A204.1 (cell line): ENCODE measurements around the gene EMB.
"Not testable (repeated sequence)": the region's sequence is repeated elsewhere in the genome, so short reads cannot be mapped to it uniquely, and the experiment has no call there.

Experiments
- FAIRE-seq: peaks from 2 replicates; lab custom pipeline; 2012; peaks lifted over from hg19 to GRCh38; lab: Jason Lieb, UNC

The EMB gene, protein sequence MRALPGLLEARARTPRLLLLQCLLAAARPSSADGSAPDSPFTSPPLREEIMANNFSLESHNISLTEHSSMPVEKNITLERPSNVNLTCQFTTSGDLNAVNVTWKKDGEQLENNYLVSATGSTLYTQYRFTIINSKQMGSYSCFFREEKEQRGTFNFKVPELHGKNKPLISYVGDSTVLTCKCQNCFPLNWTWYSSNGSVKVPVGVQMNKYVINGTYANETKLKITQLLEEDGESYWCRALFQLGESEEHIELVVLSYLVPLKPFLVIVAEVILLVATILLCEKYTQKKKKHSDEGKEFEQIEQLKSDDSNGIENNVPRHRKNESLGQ

DNA sequence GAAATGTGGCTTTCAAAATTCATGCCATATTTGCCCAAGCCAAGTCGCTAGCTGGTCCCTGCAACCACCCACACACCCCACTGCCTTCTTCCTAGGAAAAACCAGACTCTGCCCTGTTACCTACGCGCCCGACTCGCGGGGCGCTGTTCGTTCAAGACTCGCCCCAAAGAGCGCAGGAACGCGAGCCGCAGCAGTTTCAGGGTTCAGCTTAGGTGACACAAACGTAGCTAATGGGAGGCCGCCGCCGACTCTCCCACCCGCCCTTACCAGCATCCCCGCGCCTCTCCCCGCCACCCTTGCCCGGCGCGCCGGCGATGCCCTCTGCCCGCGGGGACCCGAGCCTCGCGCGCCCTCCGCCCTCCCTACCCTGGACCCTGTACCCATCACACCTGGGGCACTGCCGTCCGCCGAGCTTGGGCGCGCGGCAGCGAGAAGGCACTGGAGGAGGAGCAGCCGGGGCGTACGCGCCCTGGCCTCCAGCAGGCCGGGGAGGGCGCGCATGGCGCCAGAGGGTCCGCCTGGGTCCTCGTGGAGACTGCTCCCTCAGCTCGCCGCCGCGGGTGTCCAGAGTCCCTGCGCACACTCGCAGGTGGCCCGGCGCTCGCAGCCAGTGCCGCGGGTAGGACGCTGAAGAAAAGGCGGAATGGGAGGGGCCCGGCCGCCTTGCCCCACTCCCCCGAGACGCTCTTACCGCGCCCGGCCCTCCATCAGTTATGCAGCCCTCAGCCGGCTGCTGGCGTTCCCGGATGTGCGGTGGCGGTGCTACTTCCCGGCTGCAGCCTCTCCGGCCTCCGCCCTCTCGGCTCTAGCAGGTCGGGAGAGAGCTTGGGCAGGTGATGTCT, at the start of gene EMB:
TSS of gene EMB (minus strand) at position 638 of the 842 bp plus-strand sequence. CDS start at position 501, 137 bp downstream.
- FAIRE-seq = no peak

DNA sequence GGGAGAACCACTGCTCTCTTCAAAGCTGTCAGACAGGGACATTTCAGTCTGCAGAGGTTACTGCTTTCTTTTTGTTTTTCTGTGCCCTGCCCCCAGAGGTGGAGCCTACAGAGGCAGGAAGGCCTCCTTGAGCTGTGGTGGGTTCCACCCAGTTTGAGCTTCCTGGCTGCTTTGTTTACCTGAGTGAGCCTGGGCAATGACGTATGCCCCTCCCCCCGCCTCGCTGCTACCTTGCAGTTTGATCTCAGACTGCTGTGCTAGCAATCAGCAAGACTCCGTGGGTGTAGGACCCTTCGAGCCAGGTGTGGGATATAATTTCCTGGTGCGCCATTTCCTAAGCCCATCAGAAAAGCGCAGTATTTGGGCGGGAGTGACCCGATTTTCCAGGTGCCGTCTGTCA, 48.4 kb upstream of the EMB start:
- not testable (repeated sequence) for FAIRE-seq

DNA sequence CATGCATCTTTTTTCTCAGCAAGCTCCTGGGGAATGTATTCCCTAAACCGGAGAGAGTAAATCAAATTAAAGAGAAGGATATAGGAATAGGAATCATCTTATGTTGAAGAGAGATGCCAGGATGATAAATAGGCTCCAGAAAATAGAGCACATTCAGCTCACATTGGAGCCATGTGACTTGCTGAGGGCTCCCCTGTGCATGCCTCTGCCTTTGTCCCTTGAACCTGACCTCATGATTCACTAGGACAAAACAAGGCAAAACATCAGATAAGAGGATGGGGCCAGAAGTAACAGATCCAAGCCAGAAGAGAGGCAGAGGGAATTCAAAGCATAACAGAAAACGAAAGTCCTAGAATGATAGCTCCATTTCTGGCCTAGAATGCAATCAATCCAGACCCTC, 37.7 kb upstream of the EMB start:
- not testable (repeated sequence) for FAIRE-seq

DNA sequence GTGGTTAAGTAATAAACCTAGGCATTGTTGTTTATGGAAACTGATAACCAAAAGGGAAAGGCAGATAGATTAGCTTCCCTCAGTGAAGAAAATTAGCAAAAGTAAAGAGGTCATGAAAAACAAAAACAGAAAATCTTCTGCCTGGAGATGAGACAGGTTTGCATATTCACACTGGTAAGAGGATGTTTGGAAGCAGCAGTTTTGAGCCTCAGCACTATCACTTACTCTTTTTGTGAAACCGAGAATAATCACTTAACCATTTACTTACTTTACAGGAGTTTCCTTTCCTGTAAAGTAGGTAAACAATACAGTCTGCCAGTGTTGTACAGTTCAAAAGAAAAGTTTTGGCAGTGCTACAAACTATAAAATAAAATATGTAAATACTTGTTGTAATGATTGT, 35.5 kb upstream of the EMB start:
- no peak for FAIRE-seq

DNA sequence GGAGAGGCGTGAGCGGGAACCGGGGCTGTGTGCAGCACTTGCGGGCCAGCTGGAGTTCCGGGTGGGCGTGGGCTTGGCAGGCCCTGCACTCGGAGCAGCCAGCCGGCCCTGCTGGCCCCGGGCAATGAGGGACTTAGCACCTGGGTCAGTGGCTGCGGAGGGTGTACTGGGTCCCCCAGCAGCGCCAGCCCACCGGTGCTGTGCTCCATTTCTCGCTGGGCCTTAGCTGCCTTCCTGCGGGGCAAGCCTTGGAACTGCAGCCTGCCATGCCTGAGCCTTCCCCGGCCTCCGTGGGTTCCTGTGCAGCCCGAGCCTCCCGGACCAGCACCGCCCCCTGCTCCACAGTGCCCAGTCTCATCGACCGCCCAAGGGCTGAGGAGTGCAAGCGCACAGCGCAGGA, 23.9 kb upstream of the EMB start:
- not testable (repeated sequence) for FAIRE-seq

DNA sequence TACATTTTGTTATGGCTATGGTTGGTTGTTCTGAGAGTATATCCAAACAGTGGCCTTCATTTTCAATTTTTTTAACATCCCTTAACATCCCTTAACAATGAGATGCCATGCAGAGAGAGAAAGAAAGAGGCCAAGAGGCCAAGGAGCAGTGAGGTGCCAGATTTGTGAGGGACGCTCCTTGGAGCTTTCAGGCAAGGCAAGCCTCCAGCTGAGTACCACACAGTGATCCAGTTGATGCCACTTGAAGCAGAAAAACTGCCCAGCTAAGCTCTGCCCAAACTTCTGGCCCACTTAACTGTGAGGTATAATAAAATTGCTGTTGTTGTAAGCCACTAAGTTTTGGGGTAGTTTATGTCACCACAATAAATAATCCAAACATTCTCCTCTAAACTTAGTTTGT, 22.6 kb upstream of the EMB start:
- no peak for FAIRE-seq

DNA sequence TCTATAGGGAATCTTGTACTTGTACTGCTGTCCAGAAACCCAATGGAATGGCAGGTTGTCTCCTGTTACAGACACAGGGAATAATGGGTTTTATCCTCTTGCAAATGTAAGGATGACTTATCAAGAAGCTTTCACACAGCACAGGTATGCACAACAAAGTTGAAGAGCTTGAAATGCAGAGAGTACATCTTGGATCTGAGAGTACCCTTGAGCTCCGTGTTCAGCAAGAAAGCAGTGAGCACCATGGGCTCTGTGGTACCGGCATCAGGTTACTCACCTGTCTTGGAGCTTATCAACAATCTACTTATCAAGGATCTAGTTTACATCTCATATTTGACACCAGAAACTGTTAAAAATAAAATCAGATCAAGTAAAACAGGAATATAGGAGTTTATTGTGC, 22.0 kb upstream of the EMB start:
- no peak for FAIRE-seq

DNA sequence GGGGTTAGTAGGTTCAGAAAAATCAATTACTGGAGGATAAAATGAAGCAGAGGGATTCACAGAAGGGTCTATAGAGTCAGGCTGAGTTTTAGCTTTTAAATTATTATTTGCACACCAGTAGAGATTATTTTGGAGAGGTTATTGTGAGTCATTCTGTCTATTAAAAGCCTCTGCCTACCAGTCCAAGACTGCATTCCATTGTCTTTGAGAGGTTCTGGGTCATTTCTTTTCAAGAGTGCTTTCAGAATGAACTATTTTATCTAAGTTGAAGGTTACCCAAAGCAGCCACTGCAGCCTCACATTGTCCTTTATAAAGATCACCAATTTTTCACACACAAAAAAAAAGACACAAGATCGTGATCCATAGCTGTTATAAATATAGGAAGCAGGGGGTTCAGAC, 21.5 kb upstream of the EMB start:
- FAIRE-seq = not testable (repeated sequence)

DNA sequence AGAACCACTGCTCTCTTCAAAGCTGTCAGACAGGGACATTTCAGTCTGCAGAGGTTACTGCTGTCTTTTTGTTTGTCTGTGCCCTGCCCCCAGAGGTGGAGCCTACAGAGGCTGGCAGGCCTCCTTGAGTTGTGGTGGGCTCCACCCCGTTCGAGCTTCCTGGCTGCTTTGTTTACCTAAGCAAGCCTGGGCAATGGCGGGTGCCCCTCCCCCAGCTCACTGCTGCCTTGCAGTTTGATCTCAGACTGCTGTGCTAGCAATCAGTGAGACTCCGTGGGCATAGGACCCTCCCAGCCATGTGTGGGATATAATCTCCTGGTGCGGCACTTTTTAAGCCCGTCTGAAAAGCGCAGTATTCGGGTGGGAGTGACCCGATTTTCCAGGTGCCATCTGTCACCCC, 17.3 kb upstream of the EMB start:
- not testable (repeated sequence) for FAIRE-seq

DNA sequence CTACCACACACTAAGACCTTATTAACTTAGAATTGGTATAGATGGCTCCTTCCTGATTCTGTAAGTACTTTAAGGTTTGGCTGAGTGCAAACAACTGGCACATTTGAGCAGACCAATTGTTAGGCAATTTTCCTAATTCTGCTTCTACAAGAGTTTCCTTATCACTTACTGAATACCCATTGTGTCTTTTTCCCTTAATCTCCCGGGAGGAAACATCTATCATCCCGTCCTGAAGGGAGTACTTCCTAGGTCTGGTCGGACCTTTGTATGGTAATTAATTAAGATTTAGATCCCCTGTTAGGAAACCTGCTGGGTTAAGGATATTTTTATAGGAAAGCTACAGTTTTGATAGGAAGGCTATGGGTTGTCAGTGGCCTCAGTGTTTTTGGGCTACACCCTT, 8.2 kb upstream of the EMB start:
- not testable (repeated sequence) for FAIRE-seq

DNA sequence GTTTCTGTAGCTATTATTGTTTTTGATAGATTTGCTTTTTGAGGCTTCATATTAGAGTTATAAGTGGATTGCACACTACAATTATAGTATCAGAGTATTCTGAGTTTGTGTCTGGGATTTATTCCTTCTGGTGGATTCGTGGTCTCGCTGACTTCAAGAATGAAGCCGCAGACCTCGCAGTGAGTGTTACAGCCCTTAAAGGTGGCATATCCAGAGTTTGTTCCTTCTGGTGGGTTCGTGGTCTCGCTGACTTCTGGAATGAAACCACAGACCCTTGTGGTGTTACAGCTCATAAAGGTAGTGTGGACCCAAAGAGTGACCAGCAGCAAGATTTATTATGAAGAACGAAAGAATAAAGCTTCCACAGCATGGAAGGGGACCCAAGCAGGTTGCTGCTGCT, 6.9 kb upstream of the EMB start:
- FAIRE-seq = no peak

DNA sequence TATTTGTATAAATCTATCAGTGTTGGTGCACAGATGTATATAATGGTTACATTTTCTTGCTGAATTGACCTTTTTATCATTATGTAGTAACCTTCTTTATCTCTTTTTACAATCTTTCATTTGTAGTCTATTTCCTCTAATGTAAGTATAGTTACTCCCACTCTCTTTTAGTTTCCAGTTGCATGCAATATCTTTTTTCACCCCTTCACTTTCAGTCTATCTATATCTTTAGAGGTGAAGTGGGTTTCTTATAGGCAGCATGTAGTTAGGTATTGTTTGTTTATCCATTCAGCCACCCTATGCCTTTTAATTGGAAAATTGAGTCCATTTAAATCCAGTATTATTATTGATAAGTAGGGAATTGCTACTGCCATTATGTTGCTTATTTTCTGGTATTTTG, 6.1 kb upstream of the EMB start:
- FAIRE-seq = no peak

DNA sequence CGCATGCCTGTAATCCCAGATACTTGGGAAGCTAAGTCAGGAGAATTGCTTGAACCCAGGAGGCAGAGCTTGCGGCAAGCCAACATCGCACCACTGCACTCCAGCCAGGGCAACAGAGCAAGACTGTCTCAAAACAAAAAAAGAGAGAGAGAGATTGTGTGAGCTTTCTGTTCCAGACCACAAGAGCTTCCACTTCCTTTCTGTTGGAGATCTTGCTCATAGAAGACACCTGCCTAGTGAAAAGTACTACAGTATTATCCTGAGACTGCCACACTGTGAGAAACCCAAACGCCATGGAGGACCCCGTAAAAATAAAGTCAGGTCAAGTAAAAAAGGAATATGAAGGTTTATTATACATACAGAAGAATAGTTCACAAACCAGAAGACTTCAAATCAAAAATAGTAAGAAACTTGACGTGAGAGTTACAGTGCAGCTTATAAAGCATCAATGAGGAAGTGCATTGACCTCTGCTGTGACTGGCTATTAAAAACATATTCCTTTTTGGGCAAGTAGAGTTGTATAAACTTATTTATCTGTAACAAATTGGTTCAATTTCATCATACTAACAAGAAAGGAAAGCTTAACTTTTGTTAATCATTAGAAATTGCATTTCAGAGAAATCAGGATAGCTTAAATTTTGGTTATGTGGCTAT, 4.3 kb upstream of the EMB start:
- no peak for FAIRE-seq

DNA sequence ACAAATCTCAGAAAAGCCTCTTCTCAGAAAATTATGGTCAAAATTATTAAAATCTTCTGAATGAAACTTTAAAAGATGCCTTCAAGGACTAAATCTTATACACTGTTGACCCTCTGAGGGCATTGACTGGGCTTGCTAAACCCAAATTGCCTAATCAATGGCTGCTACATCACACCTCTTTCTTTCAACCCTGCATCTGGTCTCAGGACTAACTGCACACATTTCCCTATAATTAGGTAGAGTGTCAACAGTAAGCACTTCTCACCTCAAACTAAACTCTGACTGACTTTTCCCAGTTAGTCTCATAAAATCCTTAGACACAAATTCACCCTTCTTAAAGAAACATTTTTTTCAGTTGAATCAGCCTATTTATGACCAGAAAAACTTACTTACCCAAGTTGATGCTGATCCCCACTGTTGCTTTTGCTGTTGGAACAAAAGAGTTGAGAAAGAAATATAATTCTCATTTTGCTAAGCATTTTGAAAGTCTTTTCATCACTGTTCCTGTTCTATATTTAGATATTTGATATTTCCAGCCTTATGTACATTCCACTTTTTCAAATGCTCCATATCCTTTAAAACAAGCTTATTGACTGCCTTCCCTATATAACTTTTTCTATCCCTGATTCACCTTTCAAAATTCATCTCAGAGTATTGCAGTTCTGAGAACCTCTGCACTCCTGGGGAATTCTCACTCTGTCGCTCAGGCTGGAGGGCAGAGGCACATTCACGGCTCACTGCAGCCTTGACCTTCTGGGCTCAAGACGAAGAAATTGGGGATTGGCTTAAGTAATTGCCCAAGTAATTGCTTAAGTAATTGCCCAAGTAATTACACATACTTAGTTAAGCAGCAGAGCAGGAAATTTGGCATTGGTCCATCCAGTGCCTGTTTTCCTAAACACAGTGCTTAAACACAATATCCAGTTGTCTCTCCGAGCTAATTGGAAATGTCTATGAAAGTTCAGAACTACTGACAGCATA, 1.8 kb upstream of the EMB start:
- FAIRE-seq = not testable (repeated sequence)

DNA sequence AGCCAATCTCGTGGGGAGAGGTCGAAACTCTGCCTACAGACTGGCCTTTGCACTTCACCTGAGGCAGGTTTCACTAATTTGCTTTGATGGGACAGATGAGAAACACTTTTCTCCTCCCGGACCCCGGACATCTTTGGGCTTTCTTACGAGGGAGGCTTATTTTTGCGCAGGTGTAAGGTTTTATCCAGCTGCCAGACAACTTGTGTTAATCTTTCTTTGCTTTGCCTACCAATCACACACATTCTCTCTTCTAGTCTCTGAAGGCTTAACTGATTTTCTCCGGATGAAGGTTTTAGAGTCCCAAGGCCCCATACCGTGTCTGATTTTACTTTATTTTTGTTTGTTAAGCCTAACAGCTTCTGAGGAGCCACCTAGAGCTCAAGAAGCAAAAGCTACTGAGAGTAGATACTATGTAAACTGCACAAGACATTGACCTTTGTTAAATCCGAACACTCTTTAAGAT, 436 bp upstream of the EMB start:
- FAIRE-seq = no peak

DNA sequence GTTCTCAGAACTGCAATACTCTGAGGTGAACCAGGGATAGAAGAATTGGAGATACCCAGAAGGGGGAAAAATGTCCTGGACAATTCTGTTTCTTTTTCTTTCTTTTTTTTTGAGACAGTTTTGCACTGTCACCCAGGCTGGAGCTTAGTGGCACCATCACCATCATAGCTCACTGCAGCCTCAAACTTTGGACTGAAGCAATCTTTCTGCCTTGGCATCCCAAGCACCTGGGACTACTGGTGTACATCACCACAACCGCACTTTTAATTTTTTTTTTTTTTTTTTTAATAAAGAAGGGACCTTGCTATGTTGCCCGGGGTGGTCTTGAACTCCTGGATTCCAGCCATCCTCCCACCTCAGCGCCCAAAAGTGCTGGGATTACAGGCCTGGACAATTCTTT, 1.9 kb downstream of the EMB start:
- no peak for FAIRE-seq

DNA sequence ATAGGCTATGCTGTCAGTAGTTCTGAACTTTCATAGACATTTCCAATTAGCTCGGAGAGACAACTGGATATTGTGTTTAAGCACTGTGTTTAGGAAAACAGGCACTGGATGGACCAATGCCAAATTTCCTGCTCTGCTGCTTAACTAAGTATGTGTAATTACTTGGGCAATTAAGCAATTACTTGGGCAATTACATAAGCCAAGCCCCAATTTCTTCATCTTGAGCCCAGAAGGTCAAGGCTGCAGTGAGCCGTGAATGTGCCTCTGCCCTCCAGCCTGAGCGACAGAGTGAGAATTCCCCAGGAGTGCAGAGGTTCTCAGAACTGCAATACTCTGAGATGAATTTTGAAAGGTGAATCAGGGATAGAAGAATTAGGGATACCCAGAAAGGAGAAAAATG, 3.0 kb downstream of the EMB start:
- not testable (repeated sequence) for FAIRE-seq

DNA sequence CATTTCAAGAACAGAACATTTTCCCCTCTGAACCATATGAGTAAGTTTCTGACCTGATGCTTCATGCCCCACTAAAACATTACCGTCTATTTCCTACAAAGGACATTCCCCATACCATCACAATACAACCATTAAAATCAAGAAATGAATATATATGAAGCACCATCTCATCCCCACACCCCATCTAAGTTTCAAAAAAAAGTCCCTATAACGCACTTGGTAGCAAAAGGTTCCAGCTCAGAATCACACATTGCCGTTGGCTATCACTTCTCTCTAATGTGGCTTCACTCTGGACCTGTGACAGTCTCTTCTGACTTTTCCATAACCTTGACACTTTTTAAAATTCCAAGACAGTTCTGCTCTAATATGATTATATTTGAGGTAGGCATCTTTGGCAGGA, 5.9 kb downstream of the EMB start:
- no peak for FAIRE-seq

DNA sequence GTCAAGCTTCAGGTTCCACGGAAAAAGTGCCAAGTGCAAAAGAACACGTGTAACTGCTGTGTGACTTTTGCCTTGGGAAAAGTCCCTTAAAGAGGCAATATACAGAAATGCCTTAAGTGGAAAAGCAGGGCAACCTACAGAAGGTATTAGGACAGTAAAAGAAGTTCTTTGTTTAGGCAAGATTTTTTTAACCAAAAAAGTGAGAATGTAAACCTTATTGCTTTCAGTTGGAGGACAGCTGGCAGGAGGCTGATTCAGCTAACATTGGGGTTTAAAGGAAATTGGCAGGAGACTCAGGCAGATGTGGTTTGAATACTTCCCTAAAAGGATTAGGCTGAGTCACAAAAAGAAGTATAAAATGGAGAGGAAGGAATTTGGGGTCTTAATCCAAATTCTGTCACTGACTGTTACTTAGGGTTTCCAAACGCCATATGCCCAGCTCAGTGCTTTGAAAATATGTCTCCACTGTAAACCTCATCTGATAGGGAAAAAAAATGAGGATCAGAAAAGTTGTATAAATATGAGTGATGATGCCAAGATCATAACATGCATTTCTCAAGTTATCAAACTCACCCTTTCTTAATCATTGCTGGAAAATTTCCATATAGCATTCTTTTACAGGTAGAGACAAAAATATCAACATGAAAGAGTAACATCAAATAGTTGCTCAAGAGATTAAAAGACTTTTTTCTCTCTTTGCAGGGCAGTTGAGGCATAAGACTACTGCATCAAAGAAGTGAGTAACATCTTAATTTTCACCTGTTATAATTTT, 9.8 kb downstream of the EMB start:
- not testable (repeated sequence) for FAIRE-seq

DNA sequence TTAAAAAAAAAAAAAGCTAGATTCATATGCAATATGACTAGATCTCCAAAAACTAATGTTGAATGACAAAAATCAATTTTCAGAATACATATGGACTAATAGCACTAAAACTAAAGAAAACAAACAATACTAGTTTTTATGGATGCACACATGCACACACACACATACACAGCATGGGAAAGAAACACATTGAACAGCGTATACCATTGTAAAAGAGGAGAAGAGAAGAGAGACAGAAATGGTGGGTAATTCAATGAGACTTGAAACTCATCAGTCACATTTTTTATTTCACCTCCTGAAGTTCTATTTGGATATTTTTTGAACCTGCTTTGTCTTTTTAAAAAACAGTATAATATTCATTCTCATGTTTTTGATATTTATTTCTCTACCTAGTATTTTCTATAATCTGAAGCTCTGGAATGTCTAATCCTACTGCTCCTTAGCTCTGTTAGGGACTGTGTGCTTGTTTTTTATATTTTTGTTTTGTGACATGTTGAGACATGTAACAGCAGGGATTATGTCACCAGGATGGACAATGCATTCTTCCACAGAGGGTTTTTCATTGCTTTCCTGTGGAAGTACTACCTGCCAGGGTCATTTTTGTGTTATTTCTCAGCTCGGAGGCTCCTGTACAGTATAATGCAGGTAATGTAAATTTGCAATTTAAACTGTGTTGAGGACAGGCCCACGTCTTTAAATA, 17.8 kb downstream of the EMB start:
- not testable (repeated sequence) for FAIRE-seq
